ENCODE measurements around the gene EMC6. TPM values are rescaled to one million over a fixed set of nuclear protein-coding genes. Genes with fewer than 3 reads are reported as not detected.

The EMC6 gene
- total RNA-seq, 1 donor from 2014 or later, result 37.6 TPM

DNA sequence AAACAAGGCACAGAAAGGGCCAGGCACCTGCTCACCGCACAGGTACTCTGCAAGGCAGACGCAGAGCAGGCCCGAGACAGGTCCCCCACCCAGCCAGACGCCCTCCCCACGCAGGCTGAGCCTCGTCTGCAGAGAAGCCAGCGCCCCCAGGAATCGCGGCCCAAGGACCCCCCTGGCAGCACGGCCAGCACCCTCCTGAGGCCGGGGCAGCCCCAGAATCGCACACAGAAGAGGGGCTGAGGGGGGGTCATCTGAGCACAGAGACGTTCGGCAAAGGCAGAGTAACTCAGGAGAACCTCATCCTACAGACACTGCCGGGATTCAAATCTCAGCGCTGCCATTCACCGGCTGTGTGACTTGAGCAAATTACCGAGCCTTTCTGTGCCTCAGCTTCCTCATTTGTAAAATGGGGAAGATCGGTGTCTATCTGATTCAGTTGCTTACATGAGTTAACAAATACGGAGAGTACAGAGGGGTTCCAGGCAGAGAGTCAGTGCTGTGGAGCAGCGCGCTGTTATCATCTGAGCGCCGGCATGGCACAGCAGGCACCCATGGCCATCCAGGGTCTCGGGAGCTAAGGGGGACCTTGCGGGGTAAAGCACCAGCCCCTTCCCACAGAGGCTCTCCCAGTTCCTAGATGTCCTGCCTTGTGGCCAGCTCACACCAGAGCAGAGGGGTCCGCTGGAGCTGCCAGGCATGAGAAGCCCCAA, 10.4 kb downstream of the EMC6 start:
- H3K36me3 Mint-ChIP-seq (ENCODE audit: low read depth), result no peaks in the 10 kb centered on the region
- peaks cover 11% of the 10 kb centered on the region for H3K27me3 Mint-ChIP-seq (ENCODE audit: low read depth)
- no peak overlapping the region for H3K4me3 Mint-ChIP-seq (ENCODE audit: unreplicated experiment)
- H3K27ac Mint-ChIP-seq (ENCODE audit: unreplicated experiment), result no peak overlapping the region
- H3K9me3 Mint-ChIP-seq (ENCODE audit: low read depth), result no peaks in the 10 kb centered on the region
- no peak for DNase-seq (ENCODE audit: low spot score)
- TF ChIP-seq, protein P1, sequence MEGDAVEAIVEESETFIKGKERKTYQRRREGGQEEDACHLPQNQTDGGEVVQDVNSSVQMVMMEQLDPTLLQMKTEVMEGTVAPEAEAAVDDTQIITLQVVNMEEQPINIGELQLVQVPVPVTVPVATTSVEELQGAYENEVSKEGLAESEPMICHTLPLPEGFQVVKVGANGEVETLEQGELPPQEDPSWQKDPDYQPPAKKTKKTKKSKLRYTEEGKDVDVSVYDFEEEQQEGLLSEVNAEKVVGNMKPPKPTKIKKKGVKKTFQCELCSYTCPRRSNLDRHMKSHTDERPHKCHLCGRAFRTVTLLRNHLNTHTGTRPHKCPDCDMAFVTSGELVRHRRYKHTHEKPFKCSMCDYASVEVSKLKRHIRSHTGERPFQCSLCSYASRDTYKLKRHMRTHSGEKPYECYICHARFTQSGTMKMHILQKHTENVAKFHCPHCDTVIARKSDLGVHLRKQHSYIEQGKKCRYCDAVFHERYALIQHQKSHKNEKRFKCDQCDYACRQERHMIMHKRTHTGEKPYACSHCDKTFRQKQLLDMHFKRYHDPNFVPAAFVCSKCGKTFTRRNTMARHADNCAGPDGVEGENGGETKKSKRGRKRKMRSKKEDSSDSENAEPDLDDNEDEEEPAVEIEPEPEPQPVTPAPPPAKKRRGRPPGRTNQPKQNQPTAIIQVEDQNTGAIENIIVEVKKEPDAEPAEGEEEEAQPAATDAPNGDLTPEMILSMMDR (IDR thresholded peaks at IDR 0.05), result no peak
- no peaks in the 10 kb centered on the region for H3K4me1 Mint-ChIP-seq (ENCODE audit: low read depth)

DNA sequence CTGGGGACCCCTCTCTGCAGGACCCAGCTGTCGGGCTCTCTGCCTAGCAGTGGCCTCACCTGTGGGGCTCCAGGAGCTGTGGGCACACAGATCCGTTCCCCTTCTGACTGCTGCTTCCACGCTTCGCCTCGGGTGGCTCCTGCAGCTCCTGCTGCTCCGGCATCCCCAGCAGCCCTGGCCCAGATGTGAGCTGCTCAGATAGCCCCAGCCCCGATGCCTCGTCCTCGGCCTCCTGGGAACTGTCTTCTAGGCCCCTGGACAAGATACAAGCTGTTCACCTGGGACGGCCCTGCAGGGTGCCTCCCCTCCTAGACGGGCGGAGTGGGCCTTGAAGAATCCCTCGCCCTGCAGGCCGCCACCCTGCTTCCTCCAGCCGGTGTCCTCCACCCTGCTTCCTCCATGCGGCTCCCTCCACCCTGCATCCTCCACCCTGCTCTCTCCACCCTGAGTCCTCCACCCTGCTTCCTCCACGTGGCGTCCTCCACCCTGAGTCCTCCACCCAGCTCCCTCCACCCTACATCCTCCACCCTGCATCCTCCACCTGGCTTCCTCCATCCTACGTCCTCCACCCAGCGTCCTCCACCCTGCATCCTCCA, 11.0 kb downstream of the EMC6 start:
- peaks cover 11% of the 10 kb centered on the region for H3K27me3 Mint-ChIP-seq (ENCODE audit: low read depth)
- H3K9me3 Mint-ChIP-seq (ENCODE audit: low read depth), result no peaks in the 10 kb centered on the region
- TF ChIP-seq, protein P1 (IDR thresholded peaks at IDR 0.05), result no peak
- no peak overlapping the region for H3K27ac Mint-ChIP-seq (ENCODE audit: unreplicated experiment)
- H3K4me3 Mint-ChIP-seq (ENCODE audit: unreplicated experiment), result no peak overlapping the region
- H3K4me1 Mint-ChIP-seq (ENCODE audit: low read depth), result no peaks in the 10 kb centered on the region
- no peaks in the 10 kb centered on the region for H3K36me3 Mint-ChIP-seq (ENCODE audit: low read depth)
- no peak for DNase-seq (ENCODE audit: low spot score)

DNA sequence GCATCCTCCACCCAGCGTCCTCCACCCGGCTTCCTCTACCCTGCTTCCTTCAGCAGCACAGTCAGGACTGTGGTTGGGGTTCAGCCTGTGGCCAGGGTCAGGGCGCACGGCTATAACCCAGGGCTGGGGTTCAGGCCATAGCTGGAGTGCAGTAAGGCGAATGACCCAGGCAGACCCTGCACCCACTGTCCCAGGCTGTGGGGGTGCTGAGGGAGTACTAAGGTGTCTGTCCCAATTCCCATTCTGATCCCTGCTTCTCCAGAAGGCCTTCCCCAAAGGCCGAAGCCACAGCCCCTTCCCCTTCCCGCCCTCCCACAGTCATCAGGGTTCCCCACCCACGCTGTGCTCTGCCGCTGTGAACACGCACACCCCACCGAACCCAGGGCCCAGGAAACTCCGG, 12.4 kb downstream of the EMC6 start:
- peaks cover 11% of the 10 kb centered on the region for H3K27me3 Mint-ChIP-seq (ENCODE audit: low read depth)
- no peaks in the 10 kb centered on the region for H3K9me3 Mint-ChIP-seq (ENCODE audit: low read depth)
- no peaks in the 10 kb centered on the region for H3K36me3 Mint-ChIP-seq (ENCODE audit: low read depth)
- DNase-seq (ENCODE audit: low spot score), result no peak
- no peak overlapping the region for H3K4me3 Mint-ChIP-seq (ENCODE audit: unreplicated experiment)
- H3K27ac Mint-ChIP-seq (ENCODE audit: unreplicated experiment), result no peak overlapping the region
- TF ChIP-seq, protein P1 (IDR thresholded peaks at IDR 0.05), result no peak
- H3K4me1 Mint-ChIP-seq (ENCODE audit: low read depth), result no peaks in the 10 kb centered on the region

DNA sequence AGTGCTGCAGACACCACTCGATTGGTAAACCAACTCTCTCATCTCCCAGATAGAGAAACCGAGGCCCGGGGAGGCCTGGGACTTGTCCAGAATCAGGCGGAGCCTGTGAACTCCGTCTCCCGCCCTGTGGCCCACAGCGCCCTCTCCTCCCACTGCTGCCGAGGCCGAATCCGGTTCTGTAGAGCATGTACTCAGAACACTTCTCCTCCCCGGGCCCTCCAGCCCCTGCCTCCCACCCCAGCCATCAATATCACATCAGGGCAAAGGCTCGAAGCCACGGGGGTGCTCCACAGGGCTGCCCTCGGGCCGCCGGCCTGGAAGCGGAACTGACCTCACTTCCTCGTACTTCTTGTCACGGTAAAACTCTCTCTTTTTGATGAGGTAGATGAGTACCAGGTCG, 13.0 kb downstream of the EMC6 start:
- no peak for DNase-seq (ENCODE audit: low spot score)
- Mint-ChIP-seq H3K4me1 (ENCODE audit: low read depth) (no peaks in the 10 kb centered on the region), H3K36me3 (ENCODE audit: low read depth) (no peaks in the 10 kb centered on the region), H3K27me3 (ENCODE audit: low read depth) (peaks cover 11% of the 10 kb centered on the region), H3K9me3 (ENCODE audit: low read depth) (no peaks in the 10 kb centered on the region), H3K4me3 (ENCODE audit: unreplicated experiment) (no peak overlapping the region), H3K27ac (ENCODE audit: unreplicated experiment) (no peak overlapping the region)
- TF ChIP-seq, protein P1 (IDR thresholded peaks at IDR 0.05), result no peak

DNA sequence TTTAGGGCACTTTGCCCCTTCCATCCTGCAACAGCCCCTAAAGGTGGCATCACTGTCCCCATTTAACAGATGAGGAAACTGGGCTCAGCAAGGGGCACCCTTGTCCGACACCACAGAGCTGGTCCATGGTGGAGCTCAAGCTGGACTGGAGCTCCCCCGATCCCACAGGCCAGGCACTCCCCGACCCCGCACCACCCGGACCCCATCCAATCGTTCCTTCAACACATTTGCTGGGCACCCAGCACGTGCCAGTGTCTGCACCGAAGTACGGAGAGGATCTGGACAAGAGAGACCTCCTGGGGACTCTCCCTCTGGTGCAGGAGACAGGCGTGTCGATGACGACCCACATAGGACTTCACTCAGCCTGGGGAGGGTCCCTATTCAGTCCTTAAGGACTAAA, 13.4 kb downstream of the EMC6 start:
- H3K4me1 Mint-ChIP-seq (ENCODE audit: low read depth), result no peaks in the 10 kb centered on the region
- H3K27ac Mint-ChIP-seq (ENCODE audit: unreplicated experiment), result no peak overlapping the region
- DNase-seq (ENCODE audit: low spot score), result no peak
- no peaks in the 10 kb centered on the region for H3K36me3 Mint-ChIP-seq (ENCODE audit: low read depth)
- no peaks in the 10 kb centered on the region for H3K9me3 Mint-ChIP-seq (ENCODE audit: low read depth)
- peaks cover 11% of the 10 kb centered on the region for H3K27me3 Mint-ChIP-seq (ENCODE audit: low read depth)
- TF ChIP-seq, protein P1 (IDR thresholded peaks at IDR 0.05), result no peak
- H3K4me3 Mint-ChIP-seq (ENCODE audit: unreplicated experiment), result no peak overlapping the region

Data from chondrocyte (in vitro differentiated cells).